Tibial nerve (tissue), 4 donors: ENCODE results near the gene SLIT1. TPM values are rescaled to one million over a fixed set of nuclear protein-coding genes. Genes with fewer than 3 reads are reported as not detected.

Source experiments
- DNase-seq, 2 donors: peaks; one replicate each; pipeline ENCODE4 v3.0.0-alpha.2; 2019; ENCODE audit warnings: low spot score in 2 of 2
- H3K27ac ChIP-seq, 4 donors: fragments of 200-600 bp; sonication (generic) in 3 of 4; one replicate each; pipeline ENCODE4 v1.5.1; 2017 to 2019; ENCODE audit warnings: mild to moderate bottlenecking in 1 of 4
- H3K27me3 ChIP-seq, 2 donors: fragments of 200-600 bp; sonication (generic) in 1 of 2; one replicate each; pipeline versions ENCODE4 v1.5.1 to v1.6.0; 2017 to 2019
- H3K36me3 ChIP-seq, 3 donors: fragments of 200-600 bp; sonication (generic); one replicate each; pipeline ENCODE4 v1.5.1; 2018 to 2019
- H3K4me1 ChIP-seq, 4 donors: fragments of 200-600 bp; sonication (generic) in 3 of 4; one replicate each; pipeline ENCODE4 v1.5.1; 2017 to 2019
- H3K4me3 ChIP-seq, 4 donors: fragments of 200-600 bp; sonication (generic) in 3 of 4; one replicate each; pipeline ENCODE4 v1.5.1; 2017 to 2019; ENCODE audit warnings: mild to moderate bottlenecking in 1 of 4, moderate library complexity in 1 of 4
- H3K9me3 ChIP-seq, 4 donors: fragments of 200-600 bp; sonication (generic) in 3 of 4; one replicate each; pipeline ENCODE4 v1.5.1; 2017 to 2019
- EP300 ChIP-seq, 2 donors: sonication (generic); formaldehyde crosslinking; IDR thresholded peaks; one replicate each; pipeline ENCODE4 v1.6.1; 2017; ENCODE audit warnings: antibody characterized with exemption in 2 of 2, mild to moderate bottlenecking in 1 of 2
- POLR2A ChIP-seq, 2 donors: fragments of 450-650 bp; IDR thresholded peaks; one replicate each; pipeline ENCODE4 v1.6.1; 2017; ENCODE audit warnings: antibody characterized with exemption in 2 of 2, mild to moderate bottlenecking in 2 of 2, moderate library complexity in 2 of 2
- WGBS, 2 donors: methylation state at CpG; one replicate each; pipeline ENCODE4 v1.1.5; 2018; 5-methylcytosine and 5-hydroxymethylcytosine counted together
- total RNA-seq, 4 donors: library from RNA; depleted of rRNA; stranded (reverse); fragments of >200 nt; gene quantifications; one replicate each; pipeline ENCODE4 v1.1.0, GENCODE V29; 2016
- TF ChIP-seq, protein P1 (sequence below), 5 experiments: fragments of 200-600 bp in 3 of 5; fragments of 450-650 bp in 2 of 5; sonication (generic) in 3 of 5; IDR thresholded peaks; one replicate each; pipeline ENCODE4 v1.5.1; 2016 to 2019; ENCODE audit warnings: antibody characterized with exemption in 5 of 5, mild to moderate bottlenecking in 3 of 5, moderate library complexity in 2 of 5

SLIT1 gene
- total RNA-seq, 4 donors from 2014 or later = 0.78 to 3.1 (median 1.3) TPM

DNA sequence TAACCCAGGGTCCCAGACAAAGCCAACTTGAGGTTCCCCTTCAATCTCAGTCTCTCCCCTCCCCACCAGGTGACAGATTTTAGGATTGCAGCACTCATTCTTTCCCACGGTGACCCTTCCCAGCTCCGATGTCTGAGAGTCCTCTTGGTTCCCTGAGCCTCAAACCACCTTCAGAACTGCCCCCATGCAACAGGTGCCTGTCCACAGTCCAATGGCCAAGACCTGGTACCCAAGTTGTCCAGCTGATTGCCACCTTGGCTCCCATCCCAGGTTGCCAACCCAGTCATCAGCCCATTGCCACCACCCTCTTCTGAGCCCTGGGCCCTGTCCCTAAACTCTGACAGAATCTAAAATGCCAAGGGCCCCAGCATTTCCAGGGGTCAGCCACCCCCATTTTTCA, 53.5 kb downstream of the SLIT1 start:
- Histone ChIP-seq H3K36me3 (no peaks in the 10 kb centered on the region), H3K4me1 (peaks cover 0 to 13% (median 0%) of the 10 kb centered on the region in 4 donors), H3K27ac (no peak overlapping the region), H3K4me3 (no peak overlapping the region), H3K27me3 (no peaks in the 10 kb centered on the region), H3K9me3 (no peaks in the 10 kb centered on the region)
- 87 to 100% methylated on average over 2 of the region's 2 CpGs for WGBS, 2 donors
- TF ChIP-seq EP300 (IDR thresholded peaks at IDR 0.05) (no peak), POLR2A (IDR thresholded peaks at IDR 0.05) (no peak)
- TF ChIP-seq, protein P1, sequence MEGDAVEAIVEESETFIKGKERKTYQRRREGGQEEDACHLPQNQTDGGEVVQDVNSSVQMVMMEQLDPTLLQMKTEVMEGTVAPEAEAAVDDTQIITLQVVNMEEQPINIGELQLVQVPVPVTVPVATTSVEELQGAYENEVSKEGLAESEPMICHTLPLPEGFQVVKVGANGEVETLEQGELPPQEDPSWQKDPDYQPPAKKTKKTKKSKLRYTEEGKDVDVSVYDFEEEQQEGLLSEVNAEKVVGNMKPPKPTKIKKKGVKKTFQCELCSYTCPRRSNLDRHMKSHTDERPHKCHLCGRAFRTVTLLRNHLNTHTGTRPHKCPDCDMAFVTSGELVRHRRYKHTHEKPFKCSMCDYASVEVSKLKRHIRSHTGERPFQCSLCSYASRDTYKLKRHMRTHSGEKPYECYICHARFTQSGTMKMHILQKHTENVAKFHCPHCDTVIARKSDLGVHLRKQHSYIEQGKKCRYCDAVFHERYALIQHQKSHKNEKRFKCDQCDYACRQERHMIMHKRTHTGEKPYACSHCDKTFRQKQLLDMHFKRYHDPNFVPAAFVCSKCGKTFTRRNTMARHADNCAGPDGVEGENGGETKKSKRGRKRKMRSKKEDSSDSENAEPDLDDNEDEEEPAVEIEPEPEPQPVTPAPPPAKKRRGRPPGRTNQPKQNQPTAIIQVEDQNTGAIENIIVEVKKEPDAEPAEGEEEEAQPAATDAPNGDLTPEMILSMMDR (IDR thresholded peaks at IDR 0.05) = no peak
- DNase-seq = no peak

DNA sequence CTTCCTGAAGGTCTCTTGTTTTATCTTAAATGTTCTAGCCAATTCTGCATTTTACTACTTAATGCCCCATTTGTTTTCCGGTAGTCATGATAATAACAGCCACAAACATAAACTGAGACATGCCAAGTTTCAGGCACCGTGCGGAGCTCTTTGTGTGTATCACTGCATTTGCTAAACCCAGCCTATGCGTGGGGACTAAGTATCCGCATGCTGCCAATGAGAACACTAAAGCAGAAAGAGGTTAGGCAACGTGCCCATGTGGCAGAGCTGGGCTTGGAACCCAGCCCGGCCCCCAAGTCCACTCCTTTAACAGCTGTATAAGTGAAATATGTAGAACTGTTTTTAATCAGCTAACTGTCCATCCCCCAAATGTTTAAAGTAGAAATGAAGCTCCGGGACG, 54.1 kb downstream of the SLIT1 start:
- H3K27me3 ChIP-seq = no peaks in the 10 kb centered on the region
- H3K36me3 ChIP-seq = peaks cover 0 to under 1% (median 0%) of the 10 kb centered on the region in 3 donors
- H3K27ac ChIP-seq = no peak overlapping the region
- no peak for TF ChIP-seq EP300 (IDR thresholded peaks at IDR 0.05)
- TF ChIP-seq POLR2A (IDR thresholded peaks at IDR 0.05) = no peak
- TF ChIP-seq, protein P1 (IDR thresholded peaks at IDR 0.05) = no peak
- H3K4me3 ChIP-seq = no peak overlapping the region
- 50 to 53% methylated on average over 9 of the region's 9 CpGs for WGBS, 2 donors
- H3K9me3 ChIP-seq = no peaks in the 10 kb centered on the region
- peaks cover 0 to 13% (median 0%) of the 10 kb centered on the region in 4 donors for H3K4me1 ChIP-seq
- DNase-seq = no peak

DNA sequence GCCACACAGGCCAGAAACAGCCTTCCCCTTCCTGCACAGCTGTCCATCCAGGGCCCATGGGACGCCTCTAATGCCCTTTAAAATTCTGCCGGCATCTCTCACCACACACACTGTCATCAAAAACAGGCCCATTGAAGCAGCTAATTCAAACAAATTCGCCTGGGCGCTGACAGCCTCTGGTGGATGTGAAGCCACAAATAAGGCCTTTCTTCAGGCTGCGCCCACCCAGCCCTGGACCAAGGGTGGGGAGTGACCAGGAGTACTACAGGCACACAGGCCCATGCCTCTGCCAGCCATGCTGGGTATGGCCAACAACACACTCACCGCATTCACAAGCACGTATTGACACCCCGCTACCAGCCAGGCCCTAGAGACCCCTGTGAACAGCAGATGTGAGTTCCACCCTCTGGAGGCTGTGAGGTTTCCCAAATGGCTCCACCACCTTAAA, 54.6 kb downstream of the SLIT1 start:
- no peak overlapping the region for H3K4me3 ChIP-seq
- peaks cover 0 to 13% (median 0%) of the 10 kb centered on the region in 4 donors for H3K4me1 ChIP-seq
- peaks cover 0 to 3% (median 0%) of the 10 kb centered on the region in 3 donors for H3K36me3 ChIP-seq
- H3K27me3 ChIP-seq = no peaks in the 10 kb centered on the region
- no peak for DNase-seq
- no peaks in the 10 kb centered on the region for H3K9me3 ChIP-seq
- TF ChIP-seq, protein P1 (IDR thresholded peaks at IDR 0.05) = no peak
- TF ChIP-seq POLR2A (IDR thresholded peaks at IDR 0.05) = no peak
- no peak for TF ChIP-seq EP300 (IDR thresholded peaks at IDR 0.05)
- no peak overlapping the region for H3K27ac ChIP-seq
- WGBS, 2 donors = 63 to 67% methylated on average over 7 of the region's 8 CpGs

GRCh38 chr10:97129666-97130065, 56.1 kb downstream of the SLIT1 start:
- Histone ChIP-seq H3K27ac (no peak overlapping the region), H3K36me3 (peaks cover 0 to 3% (median 0%) of the 10 kb centered on the region in 3 donors), H3K4me1 (peaks cover 0 to 13% (median 0%) of the 10 kb centered on the region in 4 donors), H3K4me3 (no peak overlapping the region), H3K9me3 (no peaks in the 10 kb centered on the region), H3K27me3 (no peaks in the 10 kb centered on the region)
- WGBS, 2 donors = 39 to 51% methylated on average over 11 of the region's 11 CpGs
- TF ChIP-seq POLR2A (IDR thresholded peaks at IDR 0.05) (no peak), EP300 (IDR thresholded peaks at IDR 0.05) (no peak)
- TF ChIP-seq, protein P1 (IDR thresholded peaks at IDR 0.05) = no peak
- DNase-seq = no peak

DNA sequence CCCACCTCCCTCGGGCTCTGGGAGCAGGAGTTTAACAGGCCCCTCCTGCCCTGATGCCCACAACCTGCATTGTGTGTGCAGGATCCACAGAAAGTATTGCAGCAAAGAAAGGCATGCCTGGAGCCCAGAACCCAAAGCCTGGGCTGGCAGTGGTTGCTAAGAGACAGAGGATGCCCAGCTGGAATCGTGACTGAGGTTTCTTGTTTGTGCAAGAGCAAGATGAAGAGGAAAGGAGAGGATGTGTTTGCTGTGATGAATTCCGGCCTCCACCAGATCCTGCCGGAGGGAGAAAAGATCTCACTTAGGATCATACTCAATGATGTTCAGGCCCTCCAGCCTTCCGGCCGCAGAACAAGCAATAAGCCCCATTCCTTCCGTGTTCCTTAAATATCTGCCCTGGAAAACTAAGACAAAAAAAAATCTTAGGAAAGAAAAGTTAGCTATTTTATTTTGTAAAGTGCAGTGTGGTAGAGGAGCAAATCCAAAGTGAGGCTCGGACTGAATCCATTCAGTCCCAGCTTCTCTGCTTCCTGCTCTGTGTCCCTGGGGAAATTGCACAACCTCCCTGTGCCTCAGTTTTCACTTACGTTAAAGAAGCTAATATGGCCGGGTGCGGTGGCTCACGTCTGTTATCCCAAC, 57.1 kb downstream of the SLIT1 start:
- Histone ChIP-seq H3K36me3 (peaks cover 0 to 3% (median 0%) of the 10 kb centered on the region in 3 donors), H3K9me3 (no peaks in the 10 kb centered on the region), H3K27me3 (no peaks in the 10 kb centered on the region), H3K4me1 (peaks cover 0 to 13% (median 0%) of the 10 kb centered on the region in 4 donors), H3K27ac (no peak overlapping the region), H3K4me3 (no peak overlapping the region)
- no peak for DNase-seq
- no peak for TF ChIP-seq EP300 (IDR thresholded peaks at IDR 0.05)
- TF ChIP-seq, protein P1 (IDR thresholded peaks at IDR 0.05) = no peak
- WGBS, 2 donors = 55 to 68% methylated on average over 12 of the region's 12 CpGs
